ENCODE results near the gene MAP3K4. TPM values are rescaled to one million over a fixed set of nuclear protein-coding genes. Genes with fewer than 3 reads are reported as not detected.

The MAP3K4 gene
- polyA plus RNA-seq, 1 donor from 2014 or later: 31.0 TPM

DNA sequence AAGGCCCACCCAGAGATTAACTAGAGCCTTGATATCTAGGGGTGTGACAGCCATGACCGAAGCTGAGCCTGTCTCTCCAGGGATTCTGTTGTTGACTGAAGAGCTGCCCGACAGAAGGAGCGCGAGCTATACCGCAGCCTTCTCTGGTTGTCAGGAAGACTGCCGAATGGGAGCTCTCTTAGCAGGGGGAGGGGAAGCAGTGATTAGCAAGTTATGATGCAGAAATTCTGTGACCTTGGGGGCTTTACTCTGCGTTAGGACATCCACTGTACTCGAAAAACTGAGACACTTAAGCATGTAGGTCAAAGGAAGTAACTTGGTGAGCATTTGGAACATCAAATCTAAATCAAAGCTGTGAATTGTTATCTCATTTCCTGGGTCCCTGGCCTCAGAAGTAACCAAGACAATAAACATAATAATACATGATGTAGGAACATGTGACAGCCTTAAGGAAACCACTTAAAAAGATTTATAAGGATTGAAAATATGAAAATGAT is 84.7 kb downstream of the MAP3K4 start:
- no peak overlapping the region for H3K27ac ChIP-seq (ENCODE audit: low read length)
- TF ChIP-seq, protein P1, sequence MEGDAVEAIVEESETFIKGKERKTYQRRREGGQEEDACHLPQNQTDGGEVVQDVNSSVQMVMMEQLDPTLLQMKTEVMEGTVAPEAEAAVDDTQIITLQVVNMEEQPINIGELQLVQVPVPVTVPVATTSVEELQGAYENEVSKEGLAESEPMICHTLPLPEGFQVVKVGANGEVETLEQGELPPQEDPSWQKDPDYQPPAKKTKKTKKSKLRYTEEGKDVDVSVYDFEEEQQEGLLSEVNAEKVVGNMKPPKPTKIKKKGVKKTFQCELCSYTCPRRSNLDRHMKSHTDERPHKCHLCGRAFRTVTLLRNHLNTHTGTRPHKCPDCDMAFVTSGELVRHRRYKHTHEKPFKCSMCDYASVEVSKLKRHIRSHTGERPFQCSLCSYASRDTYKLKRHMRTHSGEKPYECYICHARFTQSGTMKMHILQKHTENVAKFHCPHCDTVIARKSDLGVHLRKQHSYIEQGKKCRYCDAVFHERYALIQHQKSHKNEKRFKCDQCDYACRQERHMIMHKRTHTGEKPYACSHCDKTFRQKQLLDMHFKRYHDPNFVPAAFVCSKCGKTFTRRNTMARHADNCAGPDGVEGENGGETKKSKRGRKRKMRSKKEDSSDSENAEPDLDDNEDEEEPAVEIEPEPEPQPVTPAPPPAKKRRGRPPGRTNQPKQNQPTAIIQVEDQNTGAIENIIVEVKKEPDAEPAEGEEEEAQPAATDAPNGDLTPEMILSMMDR (IDR thresholded peaks at IDR 0.05; ENCODE audit: poor library complexity, severe bottlenecking): no peak
- TF ChIP-seq RAD21 (conservative IDR thresholded peaks at IDR 0.05) (no peak), EZH2 (IDR thresholded peaks at IDR 0.05; ENCODE audit: borderline replicate concordance, insufficient read depth, low read length, poor library complexity, severe bottlenecking) (no peak), SMC3 (conservative IDR thresholded peaks at IDR 0.05; ENCODE audit: poor library complexity) (no peak), EP300 (conservative IDR thresholded peaks at IDR 0.05; ENCODE audit: poor library complexity, severe bottlenecking) (no peak)
- no peak overlapping the region for H2AFZ ChIP-seq (ENCODE audit: low read depth, low read length)
- H3K79me2 ChIP-seq (replicated peaks; ENCODE audit: insufficient read depth, low read length): no peaks in the 10 kb centered on the region
- no peak overlapping the region for H3K4me3 ChIP-seq (ENCODE audit: low read length)
- peaks cover 13% of the 10 kb centered on the region for H3K36me3 ChIP-seq (ENCODE audit: insufficient read depth, low read length)
- no peaks in the 10 kb centered on the region for H4K20me1 ChIP-seq (ENCODE audit: insufficient read depth)
- H3K4me2 ChIP-seq (ENCODE audit: low read length): no peak overlapping the region
- no peaks in the 10 kb centered on the region for H3K9me2 ChIP-seq (ENCODE audit: insufficient read depth, low read length)
- no peaks in the 10 kb centered on the region for H3K9me3 ChIP-seq (ENCODE audit: low read length)
- H3K27me3 ChIP-seq (ENCODE audit: insufficient read depth, low read depth, low read length): no peaks in the 10 kb centered on the region
- no peak overlapping the region for H3K9ac ChIP-seq (ENCODE audit: low read length)
- H3F3A ChIP-seq (ENCODE audit: insufficient read depth, low read length, poor library complexity, severe bottlenecking): no peaks in the 10 kb centered on the region

DNA sequence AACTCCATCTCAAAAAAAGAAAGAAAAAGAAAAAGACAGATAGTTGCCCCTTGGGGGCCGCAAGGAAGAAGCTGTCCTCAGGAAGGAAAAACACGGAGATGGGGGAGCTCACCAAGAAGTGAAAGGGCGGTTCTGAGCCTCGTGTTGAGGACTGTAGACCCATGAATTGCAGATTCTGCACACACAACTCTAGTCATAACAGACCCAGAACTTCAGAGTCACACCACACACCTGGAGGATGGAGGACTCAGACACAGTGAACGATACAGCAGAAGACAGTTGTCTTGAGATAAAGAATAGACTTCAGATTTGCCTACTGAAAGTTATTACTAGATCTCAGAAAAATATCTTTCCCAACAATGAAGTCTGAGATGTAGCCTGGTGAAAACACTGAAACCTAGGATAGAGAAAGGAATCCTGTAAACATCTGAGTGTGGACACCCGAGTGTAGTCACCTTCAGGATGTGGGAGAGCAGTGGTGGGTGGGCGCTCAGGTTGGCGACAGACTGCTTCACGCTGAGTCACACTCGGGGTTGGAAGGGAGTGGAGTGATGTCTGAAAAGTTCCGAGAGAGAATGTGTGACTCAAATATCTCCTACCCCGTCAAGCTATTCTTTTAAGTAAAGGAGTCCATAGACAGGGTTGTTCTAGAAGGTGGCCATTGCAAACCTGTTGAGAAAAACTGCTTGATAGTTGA is 88.1 kb downstream of the MAP3K4 start:
- TF ChIP-seq EP300 (conservative IDR thresholded peaks at IDR 0.05; ENCODE audit: poor library complexity, severe bottlenecking) (no peak), MXI1 (conservative IDR thresholded peaks at IDR 0.05; ENCODE audit: poor library complexity, severe bottlenecking) (no peak), POLR2AphosphoS5 (IDR thresholded peaks at IDR 0.05) (no peak), SMC3 (conservative IDR thresholded peaks at IDR 0.05; ENCODE audit: poor library complexity) (no peak), EZH2 (IDR thresholded peaks at IDR 0.05; ENCODE audit: borderline replicate concordance, insufficient read depth, low read length, poor library complexity, severe bottlenecking) (no peak), TAF1 (IDR thresholded peaks at IDR 0.05; ENCODE audit: low read depth) (no peak), RAD21 (conservative IDR thresholded peaks at IDR 0.05) (no peak)
- TF ChIP-seq, protein P1 (IDR thresholded peaks at IDR 0.05; ENCODE audit: poor library complexity, severe bottlenecking): no peak
- TF ChIP-seq, protein P2, sequence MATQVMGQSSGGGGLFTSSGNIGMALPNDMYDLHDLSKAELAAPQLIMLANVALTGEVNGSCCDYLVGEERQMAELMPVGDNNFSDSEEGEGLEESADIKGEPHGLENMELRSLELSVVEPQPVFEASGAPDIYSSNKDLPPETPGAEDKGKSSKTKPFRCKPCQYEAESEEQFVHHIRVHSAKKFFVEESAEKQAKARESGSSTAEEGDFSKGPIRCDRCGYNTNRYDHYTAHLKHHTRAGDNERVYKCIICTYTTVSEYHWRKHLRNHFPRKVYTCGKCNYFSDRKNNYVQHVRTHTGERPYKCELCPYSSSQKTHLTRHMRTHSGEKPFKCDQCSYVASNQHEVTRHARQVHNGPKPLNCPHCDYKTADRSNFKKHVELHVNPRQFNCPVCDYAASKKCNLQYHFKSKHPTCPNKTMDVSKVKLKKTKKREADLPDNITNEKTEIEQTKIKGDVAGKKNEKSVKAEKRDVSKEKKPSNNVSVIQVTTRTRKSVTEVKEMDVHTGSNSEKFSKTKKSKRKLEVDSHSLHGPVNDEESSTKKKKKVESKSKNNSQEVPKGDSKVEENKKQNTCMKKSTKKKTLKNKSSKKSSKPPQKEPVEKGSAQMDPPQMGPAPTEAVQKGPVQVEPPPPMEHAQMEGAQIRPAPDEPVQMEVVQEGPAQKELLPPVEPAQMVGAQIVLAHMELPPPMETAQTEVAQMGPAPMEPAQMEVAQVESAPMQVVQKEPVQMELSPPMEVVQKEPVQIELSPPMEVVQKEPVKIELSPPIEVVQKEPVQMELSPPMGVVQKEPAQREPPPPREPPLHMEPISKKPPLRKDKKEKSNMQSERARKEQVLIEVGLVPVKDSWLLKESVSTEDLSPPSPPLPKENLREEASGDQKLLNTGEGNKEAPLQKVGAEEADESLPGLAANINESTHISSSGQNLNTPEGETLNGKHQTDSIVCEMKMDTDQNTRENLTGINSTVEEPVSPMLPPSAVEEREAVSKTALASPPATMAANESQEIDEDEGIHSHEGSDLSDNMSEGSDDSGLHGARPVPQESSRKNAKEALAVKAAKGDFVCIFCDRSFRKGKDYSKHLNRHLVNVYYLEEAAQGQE (IDR thresholded peaks at IDR 0.05; ENCODE audit: borderline replicate concordance): no peak
- no peaks in the 10 kb centered on the region for H3K27me3 ChIP-seq (ENCODE audit: insufficient read depth, low read depth, low read length)
- H3K9me2 ChIP-seq (ENCODE audit: insufficient read depth, low read length): no peaks in the 10 kb centered on the region
- no peak overlapping the region for H3K4me3 ChIP-seq (ENCODE audit: low read length)
- H2AFZ ChIP-seq (ENCODE audit: low read depth, low read length): no peak overlapping the region
- H3K79me2 ChIP-seq (replicated peaks; ENCODE audit: insufficient read depth, low read length): no peaks in the 10 kb centered on the region
- H3K9me3 ChIP-seq (ENCODE audit: low read length): no peaks in the 10 kb centered on the region
- H3K4me2 ChIP-seq (ENCODE audit: low read length): no peak overlapping the region
- H3F3A ChIP-seq (ENCODE audit: insufficient read depth, low read length, poor library complexity, severe bottlenecking): no peaks in the 10 kb centered on the region
- H3K36me3 ChIP-seq (ENCODE audit: insufficient read depth, low read length): peaks cover 10% of the 10 kb centered on the region
- H4K20me1 ChIP-seq (ENCODE audit: insufficient read depth): no peaks in the 10 kb centered on the region
- no peak overlapping the region for H3K9ac ChIP-seq (ENCODE audit: low read length)
- H3K27ac ChIP-seq (ENCODE audit: low read length): no peak overlapping the region
